OCI-LY7 (cell line): ENCODE results near the gene TAF3.

Experiments used
- CTCF ChIP-seq: fragments of 200-600 bp; sonication (generic); conservative IDR thresholded peaks from 2 replicates; pipeline ENCODE4 v1.5.1; 2014; ENCODE audit warnings: mild to moderate bottlenecking, antibody characterized with exemption, low read length, moderate library complexity, mixed read lengths
- EZH2phosphoT487 ChIP-seq: fragments of 200-600 bp; sonication (generic); IDR thresholded peaks from 2 replicates; pipeline ENCODE4 v1.6.1; 2018; ENCODE audit warnings: low read depth, borderline replicate concordance, mild to moderate bottlenecking, mixed run types, antibody characterized with exemption, low read length, moderate library complexity, mixed read lengths

GRCh38 chr10:7787150-7787856 is 31.0 kb upstream of the TAF3 start:
- TF ChIP-seq CTCF (no peak), EZH2phosphoT487 (no peak)
